ENCODE results near the gene ELK4.

- TF ChIP-seq, protein P1, sequence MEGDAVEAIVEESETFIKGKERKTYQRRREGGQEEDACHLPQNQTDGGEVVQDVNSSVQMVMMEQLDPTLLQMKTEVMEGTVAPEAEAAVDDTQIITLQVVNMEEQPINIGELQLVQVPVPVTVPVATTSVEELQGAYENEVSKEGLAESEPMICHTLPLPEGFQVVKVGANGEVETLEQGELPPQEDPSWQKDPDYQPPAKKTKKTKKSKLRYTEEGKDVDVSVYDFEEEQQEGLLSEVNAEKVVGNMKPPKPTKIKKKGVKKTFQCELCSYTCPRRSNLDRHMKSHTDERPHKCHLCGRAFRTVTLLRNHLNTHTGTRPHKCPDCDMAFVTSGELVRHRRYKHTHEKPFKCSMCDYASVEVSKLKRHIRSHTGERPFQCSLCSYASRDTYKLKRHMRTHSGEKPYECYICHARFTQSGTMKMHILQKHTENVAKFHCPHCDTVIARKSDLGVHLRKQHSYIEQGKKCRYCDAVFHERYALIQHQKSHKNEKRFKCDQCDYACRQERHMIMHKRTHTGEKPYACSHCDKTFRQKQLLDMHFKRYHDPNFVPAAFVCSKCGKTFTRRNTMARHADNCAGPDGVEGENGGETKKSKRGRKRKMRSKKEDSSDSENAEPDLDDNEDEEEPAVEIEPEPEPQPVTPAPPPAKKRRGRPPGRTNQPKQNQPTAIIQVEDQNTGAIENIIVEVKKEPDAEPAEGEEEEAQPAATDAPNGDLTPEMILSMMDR (IDR thresholded peaks at IDR 0.05), result no peak
- TF ChIP-seq POLR2A (IDR thresholded peaks at IDR 0.05), result no peak
Observed at GRCh38 chr1:205627956-205628355, 3.9 kb downstream of the ELK4 start.

All from heart left ventricle (tissue), 13 donors.